ENCODE data around the gene ALS2. TPM values are rescaled to one million over a fixed set of nuclear protein-coding genes. Genes with fewer than 3 reads are reported as not detected.

The ALS2 gene
- total and polyA plus RNA-seq, 2 of the 8 experiments (the other 6 are each of a cell fraction or from before 2014, with no cell fraction given) = 12.1 to 34.5 TPM

DNA sequence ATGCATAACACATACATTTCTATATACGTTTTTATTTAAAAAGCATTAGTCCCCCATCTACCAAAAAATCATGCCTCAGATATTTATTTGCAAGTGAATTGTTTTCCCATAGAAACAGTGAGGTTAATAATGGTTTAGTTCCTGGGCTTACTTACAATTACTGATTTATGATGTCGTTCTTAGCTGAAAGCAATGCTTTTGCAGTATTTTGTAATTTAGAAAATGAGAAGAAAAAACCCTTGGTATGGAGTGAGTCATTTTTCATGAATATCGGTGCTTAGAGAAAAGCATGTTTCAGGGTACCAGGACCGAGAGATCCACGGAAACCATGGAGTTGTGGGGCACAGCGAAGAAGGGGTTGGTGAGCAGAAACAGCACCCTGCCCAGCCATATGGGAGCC is 13.6 kb upstream of the ALS2 start (continued):
- TF ChIP-seq, protein P1, sequence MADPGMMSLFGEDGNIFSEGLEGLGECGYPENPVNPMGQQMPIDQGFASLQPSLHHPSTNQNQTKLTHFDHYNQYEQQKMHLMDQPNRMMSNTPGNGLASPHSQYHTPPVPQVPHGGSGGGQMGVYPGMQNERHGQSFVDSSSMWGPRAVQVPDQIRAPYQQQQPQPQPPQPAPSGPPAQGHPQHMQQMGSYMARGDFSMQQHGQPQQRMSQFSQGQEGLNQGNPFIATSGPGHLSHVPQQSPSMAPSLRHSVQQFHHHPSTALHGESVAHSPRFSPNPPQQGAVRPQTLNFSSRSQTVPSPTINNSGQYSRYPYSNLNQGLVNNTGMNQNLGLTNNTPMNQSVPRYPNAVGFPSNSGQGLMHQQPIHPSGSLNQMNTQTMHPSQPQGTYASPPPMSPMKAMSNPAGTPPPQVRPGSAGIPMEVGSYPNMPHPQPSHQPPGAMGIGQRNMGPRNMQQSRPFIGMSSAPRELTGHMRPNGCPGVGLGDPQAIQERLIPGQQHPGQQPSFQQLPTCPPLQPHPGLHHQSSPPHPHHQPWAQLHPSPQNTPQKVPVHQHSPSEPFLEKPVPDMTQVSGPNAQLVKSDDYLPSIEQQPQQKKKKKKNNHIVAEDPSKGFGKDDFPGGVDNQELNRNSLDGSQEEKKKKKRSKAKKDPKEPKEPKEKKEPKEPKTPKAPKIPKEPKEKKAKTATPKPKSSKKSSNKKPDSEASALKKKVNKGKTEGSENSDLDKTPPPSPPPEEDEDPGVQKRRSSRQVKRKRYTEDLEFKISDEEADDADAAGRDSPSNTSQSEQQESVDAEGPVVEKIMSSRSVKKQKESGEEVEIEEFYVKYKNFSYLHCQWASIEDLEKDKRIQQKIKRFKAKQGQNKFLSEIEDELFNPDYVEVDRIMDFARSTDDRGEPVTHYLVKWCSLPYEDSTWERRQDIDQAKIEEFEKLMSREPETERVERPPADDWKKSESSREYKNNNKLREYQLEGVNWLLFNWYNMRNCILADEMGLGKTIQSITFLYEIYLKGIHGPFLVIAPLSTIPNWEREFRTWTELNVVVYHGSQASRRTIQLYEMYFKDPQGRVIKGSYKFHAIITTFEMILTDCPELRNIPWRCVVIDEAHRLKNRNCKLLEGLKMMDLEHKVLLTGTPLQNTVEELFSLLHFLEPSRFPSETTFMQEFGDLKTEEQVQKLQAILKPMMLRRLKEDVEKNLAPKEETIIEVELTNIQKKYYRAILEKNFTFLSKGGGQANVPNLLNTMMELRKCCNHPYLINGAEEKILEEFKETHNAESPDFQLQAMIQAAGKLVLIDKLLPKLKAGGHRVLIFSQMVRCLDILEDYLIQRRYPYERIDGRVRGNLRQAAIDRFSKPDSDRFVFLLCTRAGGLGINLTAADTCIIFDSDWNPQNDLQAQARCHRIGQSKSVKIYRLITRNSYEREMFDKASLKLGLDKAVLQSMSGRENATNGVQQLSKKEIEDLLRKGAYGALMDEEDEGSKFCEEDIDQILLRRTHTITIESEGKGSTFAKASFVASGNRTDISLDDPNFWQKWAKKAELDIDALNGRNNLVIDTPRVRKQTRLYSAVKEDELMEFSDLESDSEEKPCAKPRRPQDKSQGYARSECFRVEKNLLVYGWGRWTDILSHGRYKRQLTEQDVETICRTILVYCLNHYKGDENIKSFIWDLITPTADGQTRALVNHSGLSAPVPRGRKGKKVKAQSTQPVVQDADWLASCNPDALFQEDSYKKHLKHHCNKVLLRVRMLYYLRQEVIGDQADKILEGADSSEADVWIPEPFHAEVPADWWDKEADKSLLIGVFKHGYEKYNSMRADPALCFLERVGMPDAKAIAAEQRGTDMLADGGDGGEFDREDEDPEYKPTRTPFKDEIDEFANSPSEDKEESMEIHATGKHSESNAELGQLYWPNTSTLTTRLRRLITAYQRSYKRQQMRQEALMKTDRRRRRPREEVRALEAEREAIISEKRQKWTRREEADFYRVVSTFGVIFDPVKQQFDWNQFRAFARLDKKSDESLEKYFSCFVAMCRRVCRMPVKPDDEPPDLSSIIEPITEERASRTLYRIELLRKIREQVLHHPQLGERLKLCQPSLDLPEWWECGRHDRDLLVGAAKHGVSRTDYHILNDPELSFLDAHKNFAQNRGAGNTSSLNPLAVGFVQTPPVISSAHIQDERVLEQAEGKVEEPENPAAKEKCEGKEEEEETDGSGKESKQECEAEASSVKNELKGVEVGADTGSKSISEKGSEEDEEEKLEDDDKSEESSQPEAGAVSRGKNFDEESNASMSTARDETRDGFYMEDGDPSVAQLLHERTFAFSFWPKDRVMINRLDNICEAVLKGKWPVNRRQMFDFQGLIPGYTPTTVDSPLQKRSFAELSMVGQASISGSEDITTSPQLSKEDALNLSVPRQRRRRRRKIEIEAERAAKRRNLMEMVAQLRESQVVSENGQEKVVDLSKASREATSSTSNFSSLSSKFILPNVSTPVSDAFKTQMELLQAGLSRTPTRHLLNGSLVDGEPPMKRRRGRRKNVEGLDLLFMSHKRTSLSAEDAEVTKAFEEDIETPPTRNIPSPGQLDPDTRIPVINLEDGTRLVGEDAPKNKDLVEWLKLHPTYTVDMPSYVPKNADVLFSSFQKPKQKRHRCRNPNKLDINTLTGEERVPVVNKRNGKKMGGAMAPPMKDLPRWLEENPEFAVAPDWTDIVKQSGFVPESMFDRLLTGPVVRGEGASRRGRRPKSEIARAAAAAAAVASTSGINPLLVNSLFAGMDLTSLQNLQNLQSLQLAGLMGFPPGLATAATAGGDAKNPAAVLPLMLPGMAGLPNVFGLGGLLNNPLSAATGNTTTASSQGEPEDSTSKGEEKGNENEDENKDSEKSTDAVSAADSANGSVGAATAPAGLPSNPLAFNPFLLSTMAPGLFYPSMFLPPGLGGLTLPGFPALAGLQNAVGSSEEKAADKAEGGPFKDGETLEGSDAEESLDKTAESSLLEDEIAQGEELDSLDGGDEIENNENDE (IDR thresholded peaks at IDR 0.05; ENCODE audit: insufficient replicate concordance, low read length) = no peak
- TF ChIP-seq KDM5A (IDR thresholded peaks at IDR 0.05; ENCODE audit: low read length) = no peak
- no peak for TF ChIP-seq PHF8 (conservative IDR thresholded peaks at IDR 0.05; ENCODE audit: low read depth, low read length)
- no peak for TF ChIP-seq SP1 (IDR thresholded peaks at IDR 0.05; ENCODE audit: low read depth, low read length)
- no peak for TF ChIP-seq EP300 (IDR thresholded peaks at IDR 0.05; ENCODE audit: borderline replicate concordance in 1 of 2, low read depth in 2 of 2, low read length in 2 of 2)
- no peak for TF ChIP-seq POLR2A (IDR thresholded peaks at IDR 0.05; ENCODE audit: control extremely low read depth in 1 of 2, low read depth in 2 of 2, low read length in 2 of 2)
- TF ChIP-seq SIX5 (IDR thresholded peaks at IDR 0.05; ENCODE audit: low read depth, low read length) = no peak
- no peak for TF ChIP-seq KDM4A (IDR thresholded peaks at IDR 0.05; ENCODE audit: low read depth, low read length, severe bottlenecking)
- TF ChIP-seq CEBPB (IDR thresholded peaks at IDR 0.05; ENCODE audit: low read depth, low read length) = no peak
- no peak for TF ChIP-seq MAFK (IDR thresholded peaks at IDR 0.05; ENCODE audit: low read depth, low read length)
- TF ChIP-seq RXRA (IDR thresholded peaks at IDR 0.05; ENCODE audit: insufficient read depth, low read depth, low read length) = no peak
- no peak for TF ChIP-seq POLR2AphosphoS5 (IDR thresholded peaks at IDR 0.05; ENCODE audit: low read depth, low read length)
- no peak for TF ChIP-seq CREB1 (IDR thresholded peaks at IDR 0.05)

Data from H1 (cell line).